ENCODE data around the gene ADAMTS17.
"Not testable (repeated sequence)": the region's sequence is repeated elsewhere in the genome, so short reads cannot be mapped to it uniquely, and the experiment has no call there.

Gene ADAMTS17

GRCh38 chr15:99997112-99997651, 344.6 kb downstream of the ADAMTS17 start:
- DNase-seq (ENCODE audit: low read depth): no peak

GRCh38 chr15:99996660-99997059, 345.1 kb downstream of the ADAMTS17 start:
- no peak for DNase-seq (ENCODE audit: low read depth)

- no peak for DNase-seq (ENCODE audit: low read depth)
Measured at GRCh38 chr15:99995543-99995942, 346.2 kb downstream of the ADAMTS17 start.

- no peak for DNase-seq (ENCODE audit: low read depth)
Measured at GRCh38 chr15:99994849-99995248, 346.9 kb downstream of the ADAMTS17 start.

GRCh38 chr15:99993681-99994131, 348.1 kb downstream of the ADAMTS17 start:
- DNase-seq (ENCODE audit: low read depth): no peak

GRCh38 chr15:99993262-99993661, 348.5 kb downstream of the ADAMTS17 start:
- DNase-seq (ENCODE audit: low read depth): no peak

GRCh38 chr15:99992611-99993231, 349.1 kb downstream of the ADAMTS17 start:
- DNase-seq (ENCODE audit: low read depth): no peak

GRCh38 chr15:99989095-99989494, 352.7 kb downstream of the ADAMTS17 start:
- no peak for DNase-seq (ENCODE audit: low read depth)

- DNase-seq (ENCODE audit: low read depth): no peak
Measured at GRCh38 chr15:99987701-99988100, 354.1 kb downstream of the ADAMTS17 start.

- no peak for DNase-seq (ENCODE audit: low read depth)
Measured at GRCh38 chr15:99987119-99987506, 354.7 kb downstream of the ADAMTS17 start.

GRCh38 chr15:99986297-99987118, 355.3 kb downstream of the ADAMTS17 start:
- no peak for DNase-seq (ENCODE audit: low read depth)

GRCh38 chr15:99985878-99986277, 355.9 kb downstream of the ADAMTS17 start:
- no peak for DNase-seq (ENCODE audit: low read depth)

GRCh38 chr15:99984491-99985243, 357.1 kb downstream of the ADAMTS17 start:
- no peak for DNase-seq (ENCODE audit: low read depth)

- DNase-seq (ENCODE audit: low read depth): no peak
Measured at GRCh38 chr15:99983886-99984286, 357.9 kb downstream of the ADAMTS17 start.

GRCh38 chr15:99983171-99983885, 358.4 kb downstream of the ADAMTS17 start:
- no peak for DNase-seq (ENCODE audit: low read depth)

GRCh38 chr15:99982662-99983061, 359.1 kb downstream of the ADAMTS17 start:
- no peak for DNase-seq (ENCODE audit: low read depth)

GRCh38 chr15:99981839-99982658, 359.7 kb downstream of the ADAMTS17 start:
- no peak for DNase-seq (ENCODE audit: low read depth)

GRCh38 chr15:99981191-99981647, 360.6 kb downstream of the ADAMTS17 start:
- no peak for DNase-seq (ENCODE audit: low read depth)

GRCh38 chr15:99980752-99981151, 361.0 kb downstream of the ADAMTS17 start:
- no peak for DNase-seq (ENCODE audit: low read depth)

GRCh38 chr15:99979886-99980285, 361.9 kb downstream of the ADAMTS17 start:
- not testable (repeated sequence) for DNase-seq (ENCODE audit: low read depth)

- DNase-seq (ENCODE audit: low read depth): no peak
Measured at GRCh38 chr15:99979371-99979770, 362.4 kb downstream of the ADAMTS17 start.

Data from GM04503 (cell line).